ENCODE results near the gene MEI1.

MEI1 gene

DNA sequence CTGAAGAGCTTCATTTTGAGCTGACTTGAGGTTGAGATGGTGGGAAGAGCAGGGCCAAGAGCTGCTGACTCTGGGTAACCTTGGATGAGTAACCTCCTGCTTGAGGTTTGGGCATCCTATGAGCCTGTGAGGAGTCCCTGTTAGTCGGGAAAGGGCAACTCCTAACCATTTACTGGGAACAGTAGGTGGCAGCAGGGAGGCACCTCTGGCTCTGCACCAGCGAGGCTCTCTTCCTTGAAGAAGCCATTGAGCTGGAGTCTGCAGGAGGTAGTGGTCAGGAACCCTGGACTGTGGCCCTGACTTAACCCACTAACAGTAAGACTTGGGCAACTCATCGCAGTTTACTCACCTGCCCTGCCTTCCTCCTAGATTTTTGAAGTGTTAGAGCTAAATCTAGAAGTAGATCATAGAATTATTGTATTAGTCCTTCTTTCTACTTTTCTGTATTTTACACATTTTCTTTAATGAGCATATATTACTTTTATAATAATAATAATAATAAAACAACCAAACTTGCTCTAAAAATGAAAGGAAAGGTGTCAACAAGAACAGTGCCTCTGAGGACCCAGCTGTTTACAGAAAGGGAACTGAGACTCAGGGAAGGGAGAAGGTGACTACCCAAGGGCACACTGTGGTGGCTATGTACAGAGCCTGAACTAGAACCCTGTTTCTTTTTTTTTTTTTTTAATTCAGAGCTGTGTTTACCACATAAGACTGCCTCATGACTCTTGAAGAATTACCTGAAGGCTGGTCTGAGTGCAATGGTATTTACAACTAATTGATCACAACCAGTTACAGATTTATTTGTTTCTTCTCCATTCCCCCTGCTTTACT, 47.5 kb downstream of the MEI1 start:
- FAIRE-seq: no peak

- no peak for FAIRE-seq
Observed at GRCh38 chr22:41752011-41752970, 53.0 kb downstream of the MEI1 start.

DNA sequence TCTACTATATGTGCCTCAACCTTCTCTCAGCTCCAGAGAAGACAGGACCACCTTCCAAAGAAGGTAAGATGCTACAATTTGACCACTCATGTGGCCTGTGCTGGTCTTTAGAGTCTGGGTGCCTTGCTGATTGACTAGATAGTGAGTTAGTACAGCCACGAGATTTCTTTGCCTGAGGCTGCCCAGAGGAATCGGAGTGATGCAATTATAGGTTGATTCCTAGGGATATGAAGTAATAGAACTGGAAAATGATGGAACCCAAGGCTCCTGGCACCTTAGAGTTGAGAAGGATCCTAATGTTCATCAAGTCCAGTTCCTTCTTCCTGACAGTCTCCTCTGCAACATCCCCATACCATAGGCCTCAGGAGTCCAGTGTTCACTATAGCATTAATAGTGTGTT, 54.7 kb downstream of the MEI1 start:
- no peak for FAIRE-seq

GRCh38 chr22:41757502-41757901, 58.2 kb downstream of the MEI1 start:
- no peak for FAIRE-seq

DNA sequence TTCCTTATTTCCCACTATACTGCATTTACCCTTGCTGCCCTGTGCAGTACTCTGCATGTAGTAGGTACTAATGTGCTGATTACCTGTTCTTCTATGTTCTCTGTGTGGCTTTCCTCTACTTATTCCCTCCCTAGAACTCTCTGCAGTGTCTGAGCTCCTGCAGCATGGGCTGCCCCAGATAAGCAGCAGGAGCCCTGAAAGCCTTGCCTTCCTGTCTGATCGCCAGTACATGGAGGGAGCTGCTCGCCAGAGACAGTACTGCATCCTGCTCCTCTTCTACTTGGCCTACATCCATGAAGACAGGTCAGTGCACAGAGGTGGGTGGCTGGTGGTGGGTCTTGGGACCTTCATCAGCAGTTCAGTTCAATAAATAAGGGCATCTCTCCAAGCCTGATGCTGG, 58.9 kb downstream of the MEI1 start:
- no peak for FAIRE-seq

DNA sequence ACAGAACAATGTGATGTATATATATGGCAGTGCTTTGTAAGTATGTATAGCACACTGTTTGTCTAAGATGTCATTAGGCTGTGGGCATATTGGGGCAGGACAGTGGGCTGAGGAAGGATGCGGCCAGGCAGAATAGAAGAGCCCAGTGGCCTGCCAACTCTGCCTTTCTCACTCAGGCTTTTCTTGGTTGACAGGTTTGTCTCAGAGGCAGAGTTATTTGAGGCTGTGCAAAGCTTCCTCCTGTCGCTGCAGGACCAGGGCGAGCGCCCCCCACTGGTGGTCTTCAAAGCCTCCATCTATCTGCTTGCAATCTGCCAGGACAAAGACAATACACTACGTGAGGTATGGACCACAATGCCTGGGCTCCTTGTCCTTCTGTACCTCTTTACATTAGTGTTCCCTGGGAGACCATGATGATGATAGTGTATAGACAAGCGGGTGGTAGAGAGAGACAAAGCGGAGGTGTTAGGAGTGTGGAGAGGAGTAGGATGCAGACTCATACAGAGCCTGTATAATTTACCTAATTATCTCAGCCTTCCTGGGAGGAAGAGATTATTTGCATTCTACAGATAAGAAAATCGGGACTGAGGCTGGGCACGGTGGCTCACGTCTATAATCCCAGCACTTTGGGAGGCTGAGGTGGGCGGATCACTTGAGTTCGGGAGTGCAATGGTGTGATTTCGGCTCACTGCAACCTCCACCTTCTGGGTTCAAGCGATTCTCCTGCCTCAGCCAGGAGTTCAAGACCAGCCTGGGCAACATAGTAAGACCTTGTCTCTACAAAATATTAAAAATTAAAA, 63.9 kb downstream of the MEI1 start:
- FAIRE-seq: no peak

- FAIRE-seq: no peak
Observed at GRCh38 chr22:41766476-41766875, 67.2 kb downstream of the MEI1 start.

DNA sequence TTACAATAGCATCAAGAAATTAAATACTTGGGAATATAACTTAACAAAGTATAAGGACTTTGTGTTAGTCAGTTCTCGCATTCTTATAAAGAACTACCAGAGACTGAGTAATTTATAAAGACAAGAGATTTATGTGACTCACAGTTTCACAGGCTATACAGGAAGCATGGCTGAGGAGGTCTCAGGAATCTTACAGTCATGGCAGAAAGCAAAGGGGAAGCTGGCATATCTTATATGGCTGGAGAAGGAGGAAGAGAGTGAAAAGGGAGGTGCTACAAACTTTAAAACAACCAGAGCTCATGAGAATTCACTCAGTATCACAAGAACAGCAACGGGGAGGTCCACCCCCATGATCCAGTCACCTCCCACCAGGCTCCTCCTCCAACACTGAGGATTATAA, 69.1 kb downstream of the MEI1 start:
- FAIRE-seq: no peak

- no peak for FAIRE-seq
Observed at GRCh38 chr22:41770715-41771468, 71.6 kb downstream of the MEI1 start.

GRCh38 chr22:41772198-41772597, 72.9 kb downstream of the MEI1 start:
- FAIRE-seq: no peak

GRCh38 chr22:41772645-41773044, 73.3 kb downstream of the MEI1 start:
- no peak for FAIRE-seq

GRCh38 chr22:41775338-41775737, 76.0 kb downstream of the MEI1 start:
- no peak for FAIRE-seq

DNA sequence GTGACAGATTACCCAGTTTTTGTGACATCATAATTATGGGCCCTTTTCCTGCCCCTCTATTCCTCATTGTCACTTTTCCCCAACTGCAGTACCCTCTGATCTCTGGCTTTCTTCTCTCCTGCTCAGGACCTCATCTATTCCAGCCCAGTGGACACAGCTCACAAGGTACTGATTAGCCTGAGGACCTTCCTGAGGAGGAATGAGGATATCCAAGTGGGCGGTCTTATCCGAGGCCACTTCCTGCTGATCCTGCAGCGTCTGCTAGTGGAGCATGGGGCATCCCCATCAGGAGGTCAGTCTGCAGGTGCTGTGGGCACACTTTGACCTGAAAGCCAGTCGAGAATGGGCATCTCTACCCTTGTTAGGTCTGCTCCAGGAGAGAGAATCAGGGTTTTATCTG, 76.7 kb downstream of the MEI1 start:
- no peak for FAIRE-seq

GRCh38 chr22:41776381-41776780, 77.1 kb downstream of the MEI1 start:
- FAIRE-seq: no peak

GRCh38 chr22:41777749-41778425, 78.6 kb downstream of the MEI1 start:
- FAIRE-seq: no peak

DNA sequence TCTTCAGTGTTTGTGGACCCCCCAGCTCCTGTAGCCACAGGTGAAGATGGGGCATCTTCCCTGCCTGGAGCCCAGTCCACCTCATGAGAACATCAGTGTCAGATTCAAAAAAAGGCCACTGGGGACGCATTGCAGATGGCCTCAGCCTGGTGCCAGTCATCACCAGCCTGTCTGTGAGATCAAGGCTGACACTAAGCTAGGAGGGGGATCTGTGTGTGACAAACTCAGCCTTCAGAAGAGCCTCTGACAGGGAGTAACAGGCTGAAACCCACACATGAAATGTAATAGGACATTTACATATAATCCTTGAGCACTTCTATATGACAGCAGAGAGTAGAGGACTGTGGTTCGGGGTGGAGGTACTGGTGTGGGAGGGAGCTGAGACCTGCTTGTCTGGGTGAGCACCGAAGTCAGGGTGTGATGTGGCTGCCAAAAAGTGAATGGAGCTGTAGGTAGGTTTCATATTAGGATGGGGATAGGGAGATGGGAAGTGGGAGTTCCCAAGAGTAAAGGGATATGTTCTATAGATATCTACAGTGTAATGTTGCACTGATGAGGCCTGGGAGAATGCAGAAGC, 80.7 kb downstream of the MEI1 start:
- no peak for FAIRE-seq

DNA sequence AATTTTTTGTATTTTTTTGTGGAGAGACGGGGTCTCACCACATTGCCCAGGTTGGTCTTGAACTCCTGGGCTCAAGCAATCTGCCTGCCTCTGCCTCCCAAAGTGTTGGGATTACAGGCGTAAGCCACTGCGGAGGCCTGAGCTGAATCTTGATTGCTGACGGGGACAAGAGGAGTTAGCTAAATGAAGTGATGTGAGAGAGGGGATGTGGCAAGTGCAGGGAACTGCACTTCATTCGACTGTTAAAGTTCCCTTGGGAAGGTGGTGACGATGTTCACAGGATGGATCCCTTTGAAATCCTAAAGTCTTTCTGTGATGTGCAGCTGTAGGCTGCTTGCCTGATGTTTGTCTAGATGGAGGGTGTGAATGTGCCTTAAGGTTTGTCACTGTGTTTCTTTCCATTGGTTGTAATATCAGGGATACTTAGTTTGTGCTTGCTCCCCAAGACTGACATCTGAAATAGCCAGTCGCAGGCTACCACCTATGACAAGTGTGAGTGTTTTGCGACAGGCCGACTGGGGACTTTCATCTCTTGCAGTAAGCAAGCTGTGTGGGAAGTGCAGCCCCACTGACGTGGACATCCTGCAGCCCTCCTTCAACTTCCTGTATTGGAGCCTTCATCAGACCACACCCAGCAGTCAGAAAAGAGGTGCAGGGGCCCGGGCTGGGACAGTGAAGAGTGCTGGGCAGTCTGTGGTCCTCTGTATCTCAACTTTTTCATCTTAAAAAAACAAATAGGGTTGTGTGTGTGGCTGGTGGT, 81.6 kb downstream of the MEI1 start:
- FAIRE-seq: no peak

DNA sequence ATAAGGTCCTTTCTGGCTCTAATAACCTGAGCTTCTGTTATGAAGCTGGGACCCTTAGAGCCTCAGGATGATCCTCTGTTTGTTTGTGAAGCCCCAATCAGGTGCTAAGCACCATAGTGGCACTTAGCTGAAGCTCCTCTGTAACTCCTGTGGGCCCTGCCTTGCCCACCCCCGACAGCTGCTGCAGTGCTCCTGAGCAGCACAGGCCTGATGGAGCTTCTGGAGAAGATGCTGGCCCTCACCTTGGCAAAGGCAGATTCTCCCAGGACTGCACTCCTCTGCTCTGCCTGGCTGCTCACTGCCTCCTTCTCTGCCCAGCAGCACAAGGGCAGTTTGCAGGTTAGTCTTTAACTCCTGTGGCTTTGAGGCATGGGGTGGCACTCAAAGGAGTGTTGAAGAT, 82.2 kb downstream of the MEI1 start:
- no peak for FAIRE-seq

DNA sequence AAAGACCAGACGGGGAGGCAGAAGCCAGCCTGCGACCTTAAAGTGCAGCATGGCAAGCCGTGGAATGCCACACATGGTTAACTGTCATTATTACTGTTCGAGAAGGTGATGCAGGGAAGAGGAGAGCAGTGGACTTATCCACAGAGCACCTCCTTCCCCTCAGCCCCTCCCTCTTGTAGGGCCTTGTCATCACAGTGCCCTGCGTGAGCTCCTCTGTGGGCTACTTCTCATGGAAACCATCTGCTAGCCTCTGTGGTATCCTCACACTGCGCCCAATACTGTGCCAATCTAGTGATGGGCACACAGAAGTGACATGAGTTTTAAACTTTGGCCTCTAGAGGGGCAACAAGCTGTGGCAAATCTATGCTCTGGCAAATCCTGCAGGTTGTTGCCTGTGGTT, 83.0 kb downstream of the MEI1 start:
- FAIRE-seq: no peak

- FAIRE-seq: no peak
Observed at GRCh38 chr22:41782751-41783150, 83.4 kb downstream of the MEI1 start.
